Transverse colon (tissue), 4 donors: ENCODE measurements around the gene MDN1. TPM values are rescaled to one million over a fixed set of nuclear protein-coding genes. Genes with fewer than 3 reads are reported as not detected.
"Not testable (repeated sequence)": the region's sequence is repeated elsewhere in the genome, so short reads cannot be mapped to it uniquely, and the experiment has no call there.

ENCODE experiments used
- DNase-seq: peaks from one replicate; pipeline ENCODE4 v3.0.0-alpha.2; 2019
- H3K27ac ChIP-seq, 4 donors: fragments of 200-600 bp; sonication (generic); 2 replicates each; pipeline ENCODE4 v1.5.1; 2016 to 2018; ENCODE audit warnings: inconsistent platforms in 4 of 4
- H3K27me3 ChIP-seq: fragments of 200-600 bp; sonication (generic); 2 replicates; pipeline ENCODE4 v1.5.1; 2017; ENCODE audit warnings: inconsistent platforms
- H3K36me3 ChIP-seq, 4 donors: fragments of 200-600 bp; sonication (generic); 2 replicates each; pipeline ENCODE4 v1.5.1; 2017 to 2019; ENCODE audit warnings: inconsistent platforms in 4 of 4
- H3K4me1 ChIP-seq, 4 donors: fragments of 200-600 bp; sonication (generic); 2 replicates each; pipeline ENCODE4 v1.5.1; 2017 to 2020; ENCODE audit warnings: inconsistent platforms in 4 of 4
- H3K4me3 ChIP-seq, 4 donors: fragments of 200-600 bp; sonication (generic); 1 replicate in 1 of 4; 2 replicates in 3 of 4; pipeline versions ENCODE4 v1.5.1 to v1.6.1; 2017 to 2019; ENCODE audit warnings: inconsistent platforms in 4 of 4
- H3K9me3 ChIP-seq, 2 donors: fragments of 200-600 bp; sonication (generic); 2 replicates each; pipeline ENCODE4 v1.5.1; 2017 to 2019; ENCODE audit warnings: inconsistent platforms in 2 of 2
- EP300 ChIP-seq: sonication (generic); formaldehyde crosslinking; IDR thresholded peaks from one replicate; pipeline ENCODE4 v1.6.1; 2017; ENCODE audit warnings: antibody characterized with exemption, low read depth
- POLR2A ChIP-seq: fragments of 450-650 bp; IDR thresholded peaks from one replicate; pipeline ENCODE4 v1.6.1; 2016; ENCODE audit warnings: antibody characterized with exemption, mild to moderate bottlenecking, moderate library complexity
- POLR2AphosphoS5 ChIP-seq, 3 donors: sonication (generic); formaldehyde crosslinking; IDR thresholded peaks; one replicate each; pipeline ENCODE4 v1.6.1; 2016; ENCODE audit warnings: antibody characterized with exemption in 3 of 3
- WGBS, 2 donors: methylation state at CpG; one replicate each; pipeline ENCODE4 v1.1.5; 2018; ENCODE audit warnings: low coverage in 1 of 2; 5-methylcytosine and 5-hydroxymethylcytosine counted together
- in situ Hi-C, 4 donors: fragments of 200-750 bp; cut with MboI; loops; one replicate each; pipeline versions ENCODE4 v1.15.0 to v1.15.1; 2017; ENCODE audit warnings: low sequenced_read_pairs in 3 of 4, low pct_ligation_motif_present in 1 of 4, low pct_unique_long_range_greater_than_20kb in 1 of 4
- intact Hi-C: fragments of 100-400 bp; cut with DNase I; formaldehyde crosslinking; loops from one replicate; pipeline ENCODE4 v1.15.1; 2023; ENCODE audit warnings: low total_unique reads
- total RNA-seq, 4 donors: library from RNA; depleted of rRNA; stranded (reverse); fragments of >200 nt; gene quantifications; one replicate each; pipeline ENCODE4 v1.1.0, GENCODE V29; 2016
- TF ChIP-seq, protein P1 (sequence below), 5 experiments: fragments of 200-600 bp in 3 of 5; fragments of 450-650 bp in 2 of 5; sonication (generic) in 3 of 5; IDR thresholded peaks; 1 replicate in 2 of 5; 2 replicates in 3 of 5; pipeline ENCODE4 v1.5.1; 2016 to 2017; ENCODE audit warnings: antibody characterized with exemption in 5 of 5, inconsistent platforms in 3 of 5, mild to moderate bottlenecking in 2 of 5, moderate library complexity in 1 of 5

MDN1 gene
- total RNA-seq, 4 donors from 2014 or later: 16.8 to 30.8 (median 24.0) TPM

DNA sequence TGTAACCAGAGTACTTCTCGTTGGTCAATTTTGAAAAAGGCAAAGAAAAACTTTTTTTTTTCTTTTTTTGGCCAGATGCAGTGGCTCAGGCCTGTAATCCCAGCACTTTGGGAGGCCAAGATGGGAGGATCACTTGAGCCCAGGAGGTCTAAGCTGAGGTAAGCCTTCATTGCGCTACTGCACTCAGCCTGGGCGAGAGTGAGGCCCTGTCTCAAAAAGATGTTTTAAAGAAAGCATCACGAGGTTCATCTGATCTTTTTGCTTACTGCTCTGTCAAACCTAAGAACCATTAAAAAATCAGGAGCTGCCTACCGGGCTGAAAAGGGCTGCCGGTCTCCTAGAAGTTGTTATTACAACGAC, 181.7 kb downstream of the MDN1 start:
- TF ChIP-seq, protein P1, sequence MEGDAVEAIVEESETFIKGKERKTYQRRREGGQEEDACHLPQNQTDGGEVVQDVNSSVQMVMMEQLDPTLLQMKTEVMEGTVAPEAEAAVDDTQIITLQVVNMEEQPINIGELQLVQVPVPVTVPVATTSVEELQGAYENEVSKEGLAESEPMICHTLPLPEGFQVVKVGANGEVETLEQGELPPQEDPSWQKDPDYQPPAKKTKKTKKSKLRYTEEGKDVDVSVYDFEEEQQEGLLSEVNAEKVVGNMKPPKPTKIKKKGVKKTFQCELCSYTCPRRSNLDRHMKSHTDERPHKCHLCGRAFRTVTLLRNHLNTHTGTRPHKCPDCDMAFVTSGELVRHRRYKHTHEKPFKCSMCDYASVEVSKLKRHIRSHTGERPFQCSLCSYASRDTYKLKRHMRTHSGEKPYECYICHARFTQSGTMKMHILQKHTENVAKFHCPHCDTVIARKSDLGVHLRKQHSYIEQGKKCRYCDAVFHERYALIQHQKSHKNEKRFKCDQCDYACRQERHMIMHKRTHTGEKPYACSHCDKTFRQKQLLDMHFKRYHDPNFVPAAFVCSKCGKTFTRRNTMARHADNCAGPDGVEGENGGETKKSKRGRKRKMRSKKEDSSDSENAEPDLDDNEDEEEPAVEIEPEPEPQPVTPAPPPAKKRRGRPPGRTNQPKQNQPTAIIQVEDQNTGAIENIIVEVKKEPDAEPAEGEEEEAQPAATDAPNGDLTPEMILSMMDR (IDR thresholded peaks at IDR 0.05): no peak
- TF ChIP-seq POLR2AphosphoS5 (IDR thresholded peaks at IDR 0.05) (no peak), EP300 (no peak), POLR2A (no peak)

DNA sequence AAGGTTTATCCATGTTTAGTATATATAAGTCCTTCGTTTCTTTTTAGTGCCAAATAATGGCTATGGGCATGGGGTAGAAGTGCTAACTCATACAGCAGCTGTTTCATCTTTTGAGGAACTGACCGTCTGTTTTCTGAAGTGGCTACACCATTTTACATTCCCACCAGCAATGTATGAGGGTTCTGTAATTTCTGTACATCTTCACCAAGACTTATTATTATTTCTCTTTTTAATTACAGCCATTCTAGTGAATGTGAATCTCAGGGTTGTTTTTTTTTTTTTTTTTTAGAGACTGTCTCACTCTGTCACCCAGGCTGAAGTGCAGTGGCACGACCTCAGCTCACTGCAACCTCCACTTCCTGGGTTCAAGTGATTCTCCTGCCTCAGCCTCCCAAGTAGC, 183.2 kb downstream of the MDN1 start:
- H3K9me3 ChIP-seq, intact Hi-C loops, DNase-seq, H3K27ac ChIP-seq, H3K36me3 ChIP-seq, H3K4me3 ChIP-seq, H3K27me3 ChIP-seq, in situ Hi-C loops: not testable (repeated sequence)
- 95 to 99% methylated on average over 3 of the region's 3 CpGs for WGBS, 2 donors
- peaks cover 7 to 36% (median 22%) of the 10 kb centered on the region in 4 donors for H3K4me1 ChIP-seq

More for the DNA sequence above, 181.7 kb downstream of the MDN1 start:
- 11 to 25% methylated on average over 1 to 7 of the region's 7 CpGs for WGBS, 2 donors
- intact Hi-C loops: no loop called here
- no peak for DNase-seq
- H3K4me1 ChIP-seq: peaks cover 7 to 36% (median 22%) of the 10 kb centered on the region in 4 donors
- H3K27me3 ChIP-seq: no peaks in the 10 kb centered on the region
- in situ Hi-C loops: no loop called here
- H3K9me3 ChIP-seq: no peaks in the 10 kb centered on the region
- peak overlapping the region; percentile 88 to 95 (median 91) for H3K27ac ChIP-seq
- peaks cover 0 to 8% (median 0%) of the 10 kb centered on the region in 4 donors for H3K36me3 ChIP-seq
- H3K4me3 ChIP-seq: peak overlapping the region; percentile 44 to 84 (median 62)

DNA sequence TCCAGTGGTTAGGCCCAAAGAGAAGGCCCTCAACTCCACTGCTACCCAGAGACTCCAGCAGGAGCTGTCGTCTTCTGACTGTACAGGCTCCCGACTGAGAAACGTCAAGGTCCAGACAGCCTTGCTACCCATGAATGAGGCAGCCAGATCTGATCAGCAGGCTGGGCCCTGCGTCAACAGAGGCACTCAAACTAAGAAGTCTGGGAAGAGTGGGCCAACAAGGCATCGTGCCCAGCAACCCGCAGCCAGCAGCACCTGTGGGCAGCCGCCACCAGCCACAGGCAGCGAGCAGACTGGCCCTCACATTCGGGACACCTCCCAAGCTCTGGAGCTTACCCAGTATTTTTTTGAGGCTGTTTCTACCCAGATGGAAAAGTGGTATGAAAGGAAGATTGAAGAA, 189.1 kb downstream of the MDN1 start:
- TF ChIP-seq POLR2A (no peak), POLR2AphosphoS5 (IDR thresholded peaks at IDR 0.05) (no peak), EP300 (no peak)
- TF ChIP-seq, protein P1 (IDR thresholded peaks at IDR 0.05): no peak
- Histone ChIP-seq H3K36me3 (no peaks in the 10 kb centered on the region), H3K27ac (no peak overlapping the region), H3K27me3 (no peaks in the 10 kb centered on the region), H3K4me1 (peaks cover 0 to 16% (median 7%) of the 10 kb centered on the region in 4 donors), H3K9me3 (no peaks in the 10 kb centered on the region), H3K4me3 (no peak overlapping the region)
- intact Hi-C loops: no loop called here
- WGBS, 2 donors: 99% methylated on average over 9 of the region's 9 CpGs; no CpG with 5 or more reads in 1 of the 2 donors
- DNase-seq: no peak
- in situ Hi-C loops: no loop called here

DNA sequence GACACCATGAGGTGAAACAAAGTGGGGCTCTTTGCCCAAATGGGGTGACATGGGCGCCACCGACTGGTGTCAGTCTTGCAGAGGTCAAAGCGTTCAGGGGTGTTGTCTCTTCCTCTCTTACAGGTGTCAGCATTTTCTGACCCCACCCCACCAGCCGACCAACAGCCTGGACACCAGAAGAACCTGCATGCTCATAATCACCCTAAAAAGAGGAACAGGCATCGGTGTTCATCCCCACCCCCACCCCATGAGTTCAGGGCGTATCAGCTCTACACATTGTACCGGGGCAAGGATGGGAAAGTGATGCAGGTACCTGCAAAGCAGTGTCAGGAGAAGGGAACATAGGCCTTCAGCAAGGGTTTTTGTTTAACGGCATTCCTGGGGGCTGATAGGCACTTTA, 195.8 kb downstream of the MDN1 start:
- no peaks in the 10 kb centered on the region for H3K4me1 ChIP-seq
- H3K27me3 ChIP-seq: no peaks in the 10 kb centered on the region
- no peaks in the 10 kb centered on the region for H3K9me3 ChIP-seq
- H3K4me3 ChIP-seq: no peak overlapping the region
- WGBS, 2 donors: 91 to 94% methylated on average over 4 to 8 of the region's 8 CpGs
- DNase-seq: no peak
- in situ Hi-C loops: loop anchor here (25.0 kb wide), 1 partner anchor 636 kb away; no protein-coding TSS in a partner anchor
- no peak for TF ChIP-seq POLR2A
- no peak for TF ChIP-seq POLR2AphosphoS5 (IDR thresholded peaks at IDR 0.05)
- TF ChIP-seq, protein P1 (IDR thresholded peaks at IDR 0.05): no peak
- TF ChIP-seq EP300: no peak
- no peak overlapping the region for H3K27ac ChIP-seq
- intact Hi-C loops: no loop called here
- no peaks in the 10 kb centered on the region for H3K36me3 ChIP-seq

DNA sequence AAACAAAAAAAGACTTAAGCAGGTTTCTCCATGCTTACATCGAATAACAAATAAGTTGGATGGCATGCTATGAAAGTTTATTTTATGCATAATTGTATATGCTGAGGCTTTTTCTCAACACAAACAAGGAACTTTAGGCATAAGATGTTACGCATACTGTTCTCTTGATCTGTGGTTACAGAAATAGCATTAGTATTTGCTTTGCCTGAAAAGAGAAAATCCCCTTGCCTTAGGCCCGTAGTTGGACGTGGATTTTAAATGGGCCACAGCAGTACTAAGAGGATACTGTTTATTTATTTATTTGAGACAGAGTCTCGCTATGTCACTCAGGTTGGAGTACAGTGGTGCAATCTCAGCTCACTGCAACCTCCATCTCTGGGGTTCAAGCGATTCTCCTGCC, 200.0 kb downstream of the MDN1 start:
- TF ChIP-seq POLR2AphosphoS5 (IDR thresholded peaks at IDR 0.05) (no peak), EP300 (no peak)
- TF ChIP-seq, protein P1 (IDR thresholded peaks at IDR 0.05): no peak
- H3K36me3 ChIP-seq: no peaks in the 10 kb centered on the region
- H3K27ac ChIP-seq: no peak overlapping the region
- no peaks in the 10 kb centered on the region for H3K9me3 ChIP-seq
- DNase-seq: no peak
- no peaks in the 10 kb centered on the region for H3K27me3 ChIP-seq
- no peaks in the 10 kb centered on the region for H3K4me1 ChIP-seq
- H3K4me3 ChIP-seq: no peak overlapping the region
- WGBS, 2 donors: 82 to 91% methylated on average over 3 to 6 of the region's 6 CpGs
- intact Hi-C loops (no loop called here), in situ Hi-C loops (loop anchor here (10.0 to 25.0 kb wide), 2 partner anchors 185 to 632 kb away; partner anchors contain the start of gene ANKRD6 (in 1 of the 4))
